ENCODE measurements around the gene SRPK2.

GRCh38 chr7:105219771-105220160 is 169.0 kb downstream of the SRPK2 start:
- no peak for TF ChIP-seq EZH2 (IDR thresholded peaks at IDR 0.05)
- TF ChIP-seq POLR2AphosphoS5 (IDR thresholded peaks at IDR 0.05; ENCODE audit: borderline replicate concordance, low read depth, low read length): no peak

All from SK-N-MC (cell line).